GM13977 (cell line): ENCODE data around the gene EIF4G2.
A peak's percentile ranks its signal among the peaks of the same experiment; 100 is the strongest.

Experiments
- DNase-seq: peaks from one replicate; pipeline ENCODE4 v3.0.0; 2012; ENCODE audit warnings: low spot score
- in situ Hi-C: fragments of 300-500 bp; cut with MboI; formaldehyde crosslinking; loops from one replicate; pipeline ENCODE4 v1.12.0; 2022; ENCODE audit warnings: low sequenced_read_pairs, low pct_unique_long_range_greater_than_20kb, mixed read lengths, inconsistent platforms; ENCODE audit not compliant: unreplicated experiment
- TF ChIP-seq, protein P1 (sequence below): IDR thresholded peaks from 2 replicates; pipeline ENCODE4 v1.5.1; 2012; ENCODE audit warnings: mild to moderate bottlenecking, control low read depth; ENCODE audit not compliant: insufficient read depth; ENCODE audit errors: extremely low read depth, missing control alignments

The EIF4G2 gene

DNA sequence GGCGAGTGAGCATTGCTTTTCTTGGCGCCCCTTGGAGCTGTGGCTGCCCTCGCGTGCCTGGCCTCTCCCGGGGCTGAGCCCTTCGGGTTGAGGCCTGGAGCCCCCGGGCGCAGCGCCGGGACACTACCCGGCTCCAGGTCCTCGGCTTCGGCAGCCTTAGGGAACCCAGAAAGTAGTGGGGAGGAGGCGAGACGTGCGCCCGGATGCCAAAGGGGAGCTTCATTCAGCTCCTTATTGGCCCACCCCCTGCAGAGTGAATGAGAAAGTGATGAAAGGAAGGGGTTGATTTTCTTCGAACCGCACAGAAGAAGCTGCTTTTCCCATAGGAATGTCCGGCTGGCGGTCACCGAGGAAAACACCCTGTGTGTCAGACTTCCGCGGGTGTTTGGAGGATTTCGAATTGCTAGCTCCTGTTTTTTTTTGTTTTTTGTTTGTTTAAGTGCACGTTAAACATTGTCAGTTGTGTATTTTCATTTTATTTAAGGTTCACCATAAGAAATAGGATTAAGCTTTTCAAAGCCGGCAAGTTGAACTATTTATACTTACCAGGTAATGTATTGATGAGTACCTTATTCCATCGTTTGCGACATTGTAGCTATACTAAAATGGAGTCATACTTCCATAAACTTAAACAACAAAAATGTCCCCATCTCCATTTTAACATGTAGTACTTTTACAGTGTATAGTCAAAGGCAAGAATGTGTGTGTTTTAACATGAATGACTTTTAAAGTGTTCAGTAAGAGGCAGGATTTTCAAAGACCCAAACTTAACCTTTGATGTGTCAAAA is 841 bp upstream of the EIF4G2 start:
- DNase-seq = peak; percentile 32
- in situ Hi-C loops = no loop called here

DNA sequence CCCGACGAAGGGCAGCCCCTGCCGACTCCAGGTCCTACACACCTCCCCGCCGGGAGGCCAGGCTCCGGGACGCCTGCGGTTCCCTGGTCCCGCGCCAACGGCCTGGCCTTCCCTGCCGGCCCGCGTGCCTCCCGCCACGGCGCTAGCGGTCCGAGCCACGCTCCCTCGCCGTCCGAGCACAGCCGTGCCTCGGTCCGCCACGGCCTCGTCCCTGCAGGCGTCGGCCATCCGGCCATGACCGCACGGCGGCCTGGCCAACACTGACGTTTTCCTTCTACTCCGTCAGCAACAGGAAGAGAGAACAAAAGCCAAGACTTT is 532 bp downstream of the EIF4G2 start:
- no peak for DNase-seq
- in situ Hi-C loops = no loop called here
- TF ChIP-seq, protein P1, sequence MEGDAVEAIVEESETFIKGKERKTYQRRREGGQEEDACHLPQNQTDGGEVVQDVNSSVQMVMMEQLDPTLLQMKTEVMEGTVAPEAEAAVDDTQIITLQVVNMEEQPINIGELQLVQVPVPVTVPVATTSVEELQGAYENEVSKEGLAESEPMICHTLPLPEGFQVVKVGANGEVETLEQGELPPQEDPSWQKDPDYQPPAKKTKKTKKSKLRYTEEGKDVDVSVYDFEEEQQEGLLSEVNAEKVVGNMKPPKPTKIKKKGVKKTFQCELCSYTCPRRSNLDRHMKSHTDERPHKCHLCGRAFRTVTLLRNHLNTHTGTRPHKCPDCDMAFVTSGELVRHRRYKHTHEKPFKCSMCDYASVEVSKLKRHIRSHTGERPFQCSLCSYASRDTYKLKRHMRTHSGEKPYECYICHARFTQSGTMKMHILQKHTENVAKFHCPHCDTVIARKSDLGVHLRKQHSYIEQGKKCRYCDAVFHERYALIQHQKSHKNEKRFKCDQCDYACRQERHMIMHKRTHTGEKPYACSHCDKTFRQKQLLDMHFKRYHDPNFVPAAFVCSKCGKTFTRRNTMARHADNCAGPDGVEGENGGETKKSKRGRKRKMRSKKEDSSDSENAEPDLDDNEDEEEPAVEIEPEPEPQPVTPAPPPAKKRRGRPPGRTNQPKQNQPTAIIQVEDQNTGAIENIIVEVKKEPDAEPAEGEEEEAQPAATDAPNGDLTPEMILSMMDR = no peak

More for the DNA sequence above, 841 bp upstream of the EIF4G2 start:
- TF ChIP-seq, protein P1 = no peak

DNA sequence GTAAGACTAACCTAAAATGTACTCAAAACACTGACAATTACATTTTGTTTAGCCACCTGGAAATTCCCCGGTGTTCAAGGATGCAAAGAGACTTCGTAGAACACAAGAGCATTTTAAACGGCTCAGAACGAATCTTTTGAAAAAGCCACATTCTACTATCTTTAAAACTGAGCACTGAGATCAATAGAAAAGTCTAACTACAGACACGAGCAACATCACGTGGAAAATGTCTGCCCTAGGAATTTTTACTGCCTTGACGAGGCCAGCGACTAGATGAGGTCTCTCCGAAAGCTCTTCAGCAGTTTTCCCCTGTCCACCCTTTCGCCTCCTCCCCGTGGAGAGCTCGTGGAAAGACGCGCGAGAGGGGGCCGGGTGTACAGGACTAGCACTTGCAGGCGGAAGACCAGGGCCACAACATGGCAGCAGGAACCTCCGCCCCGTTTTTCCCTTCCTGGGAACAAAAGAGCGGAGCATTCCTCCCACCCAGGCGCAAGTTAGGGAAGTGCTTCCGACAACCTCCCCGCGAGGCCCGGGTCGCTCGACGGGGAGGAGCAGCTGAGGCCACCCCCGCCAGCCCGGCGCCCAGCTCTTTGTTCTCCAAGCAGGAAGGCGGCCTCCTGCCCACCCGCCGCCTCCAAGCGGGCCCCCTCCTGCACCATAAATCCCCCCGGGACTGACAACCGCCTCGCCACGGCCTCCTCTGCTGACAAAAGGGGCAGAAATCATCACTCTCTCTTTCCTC is 1.1 kb downstream of the EIF4G2 start:
- in situ Hi-C loops = no loop called here
- TF ChIP-seq, protein P1 = no peak
- DNase-seq = no peak

DNA sequence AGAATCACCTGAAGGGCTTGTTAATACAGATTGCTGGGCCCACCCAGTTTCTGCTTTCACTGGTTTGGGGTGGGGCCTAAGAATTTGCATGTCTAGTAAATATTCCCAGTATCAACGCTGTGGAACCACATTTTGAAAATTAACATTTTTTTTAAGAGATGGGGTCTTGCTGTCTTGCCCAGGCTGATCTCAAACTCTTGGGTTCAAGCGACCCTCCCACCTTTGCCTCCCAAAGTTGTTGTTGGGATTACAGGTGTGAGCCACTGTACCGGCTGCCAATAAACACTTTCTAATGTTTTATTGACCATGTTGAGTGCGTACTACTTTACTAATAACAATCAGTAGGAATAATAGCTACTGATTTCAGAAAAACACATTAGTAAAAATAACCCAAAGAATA is 2.5 kb downstream of the EIF4G2 start:
- in situ Hi-C loops = no loop called here
- DNase-seq = no peak
- TF ChIP-seq, protein P1 = no peak

DNA sequence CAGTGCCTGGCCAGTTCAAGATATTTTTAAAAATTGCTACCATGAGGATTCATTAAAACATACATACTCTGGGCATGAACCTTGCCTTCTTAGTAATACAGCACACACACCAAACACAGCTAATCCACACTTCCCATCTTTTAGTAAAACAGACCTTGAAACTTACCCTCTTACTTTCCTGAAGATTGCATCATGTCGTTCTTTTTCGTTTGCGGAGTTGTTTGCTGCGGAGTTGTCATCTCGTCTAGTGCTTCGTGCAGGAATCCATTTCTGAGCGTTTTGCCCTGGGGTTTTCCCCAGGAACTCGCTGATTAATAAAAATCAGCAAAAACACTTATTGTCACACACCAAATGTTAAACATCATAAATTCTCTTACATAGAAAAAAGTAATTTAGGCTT is 3.0 kb downstream of the EIF4G2 start:
- DNase-seq = no peak
- in situ Hi-C loops = no loop called here
- TF ChIP-seq, protein P1 = no peak

DNA sequence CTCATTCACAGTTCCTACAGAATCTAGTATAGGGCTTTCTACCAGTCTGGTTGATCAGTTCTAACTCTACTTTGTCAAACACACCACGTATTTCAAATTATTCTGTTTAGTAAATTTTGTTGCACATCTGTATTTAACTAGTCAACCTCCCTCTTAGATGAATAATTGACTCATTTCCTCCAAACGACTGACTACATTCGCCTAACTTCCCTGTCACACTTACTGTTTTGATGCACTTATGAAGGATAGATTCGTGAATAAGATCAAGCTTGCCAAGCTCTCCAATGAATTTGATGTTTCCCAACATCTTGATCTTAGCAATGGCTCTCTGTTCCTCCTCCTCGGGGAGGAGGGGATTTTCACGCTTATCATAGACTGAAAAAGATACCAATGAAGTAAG is 5.0 kb downstream of the EIF4G2 start:
- TF ChIP-seq, protein P1 = no peak
- no peak for DNase-seq
- in situ Hi-C loops = no loop called here
